RPMI8226 (cell line): ENCODE measurements around the gene NEK5.
"Not testable (repeated sequence)": the region's sequence is repeated elsewhere in the genome, so short reads cannot be mapped to it uniquely, and the experiment has no call there.

Experiments used
- DNase-seq: peaks from one replicate; pipeline ENCODE4 v3.0.0-alpha.2; 2015

NEK5 gene

DNA sequence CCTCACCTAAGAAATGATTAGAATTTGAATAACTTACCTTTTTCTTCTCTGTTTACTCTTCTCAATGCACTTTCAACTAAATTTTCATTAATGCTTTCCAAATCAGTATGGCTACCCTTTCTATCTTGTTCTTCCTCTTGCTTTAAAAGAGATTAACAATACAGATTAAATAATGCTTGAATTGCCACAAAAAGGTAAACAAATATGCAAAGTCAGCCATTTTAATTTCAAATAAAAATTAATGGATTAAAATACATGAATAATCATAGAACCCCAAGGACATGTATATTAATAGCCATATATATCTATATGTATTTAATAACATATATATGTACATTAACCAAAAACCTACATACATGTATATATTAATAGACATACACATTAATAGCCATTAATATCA is 7.9 kb upstream of the NEK5 start:
- DNase-seq: no peak

DNA sequence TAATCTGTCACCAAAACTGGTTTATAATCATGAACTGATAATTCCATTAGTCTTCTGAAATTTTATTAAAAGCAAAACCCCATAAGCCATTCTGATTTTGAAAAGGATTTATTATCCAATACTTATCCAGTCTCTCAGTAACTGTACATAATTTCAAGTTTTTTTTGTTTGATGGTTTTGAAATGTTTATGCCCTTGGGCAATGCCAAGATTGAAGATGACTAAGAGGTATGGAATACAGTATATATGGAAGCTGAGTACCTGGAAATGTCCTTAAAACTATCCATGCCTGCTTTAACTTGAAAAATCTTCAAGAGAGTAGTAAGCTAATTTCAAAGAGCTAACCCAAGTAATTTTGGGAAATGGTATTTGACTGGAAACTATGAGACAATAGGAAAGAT is 1.8 kb upstream of the NEK5 start:
- DNase-seq: no peak

DNA sequence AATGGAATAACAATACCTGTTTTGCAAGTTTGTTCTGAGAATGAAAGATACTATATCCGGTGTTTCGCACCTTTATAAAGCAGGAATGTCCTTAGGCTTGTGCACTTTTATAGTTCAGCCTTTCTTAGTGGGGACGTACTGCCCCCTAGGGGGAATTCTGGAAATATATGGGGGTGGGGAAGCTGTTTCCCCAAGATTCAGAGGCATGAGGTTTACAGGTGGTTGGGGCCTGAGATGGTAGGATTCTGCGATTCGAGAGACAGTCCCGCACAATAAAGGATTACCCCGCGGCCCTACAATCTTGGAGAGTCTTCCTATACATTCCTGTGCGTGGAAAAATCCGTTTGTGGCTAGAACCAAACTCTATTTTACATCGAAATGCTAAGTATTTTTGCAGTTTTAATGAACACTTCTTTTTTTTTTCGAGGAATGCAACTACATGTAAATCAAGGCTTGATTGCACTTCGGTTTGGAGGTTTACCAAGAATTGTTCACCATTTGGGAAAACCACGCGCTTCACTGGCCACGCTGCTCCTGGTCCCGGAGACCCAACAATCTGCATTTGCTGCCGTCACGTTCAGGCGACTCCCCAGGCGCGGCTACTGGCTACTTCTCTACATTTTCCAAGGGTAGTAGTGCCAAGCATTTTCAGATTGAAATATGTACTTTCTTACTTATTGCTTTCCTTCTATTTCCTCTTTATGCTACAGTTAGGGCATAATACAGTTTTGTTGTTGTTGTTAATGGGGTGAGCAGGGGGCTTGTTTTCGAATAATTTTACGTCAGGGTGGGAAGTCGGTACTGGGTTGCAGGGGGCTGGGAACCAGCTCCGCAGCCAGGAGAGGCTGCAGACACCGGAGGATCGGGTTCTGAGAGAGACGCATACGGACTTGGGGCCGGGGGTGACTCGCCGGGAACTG is 830 bp downstream of the NEK5 start:
- peak; percentile 61 for DNase-seq

DNA sequence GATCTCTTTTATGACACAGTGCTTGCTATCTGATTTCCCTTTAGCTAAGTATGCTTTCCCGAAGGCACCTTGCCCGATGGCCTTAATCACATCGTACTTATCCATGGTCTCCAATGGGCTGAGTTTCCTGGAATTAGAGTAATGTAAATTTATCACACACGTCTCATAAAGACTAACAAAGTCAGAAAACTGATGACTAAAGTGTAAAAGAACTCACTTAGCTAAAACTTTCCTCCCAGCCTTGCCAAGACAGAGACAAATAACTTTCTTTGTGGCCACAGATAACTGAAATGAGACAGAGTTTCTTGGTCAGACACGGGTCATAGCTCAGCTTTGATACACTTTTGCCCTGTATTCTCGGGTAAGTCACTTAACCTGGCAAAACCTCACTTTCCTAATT is 1.5 kb downstream of the NEK5 start:
- no peak for DNase-seq

DNA sequence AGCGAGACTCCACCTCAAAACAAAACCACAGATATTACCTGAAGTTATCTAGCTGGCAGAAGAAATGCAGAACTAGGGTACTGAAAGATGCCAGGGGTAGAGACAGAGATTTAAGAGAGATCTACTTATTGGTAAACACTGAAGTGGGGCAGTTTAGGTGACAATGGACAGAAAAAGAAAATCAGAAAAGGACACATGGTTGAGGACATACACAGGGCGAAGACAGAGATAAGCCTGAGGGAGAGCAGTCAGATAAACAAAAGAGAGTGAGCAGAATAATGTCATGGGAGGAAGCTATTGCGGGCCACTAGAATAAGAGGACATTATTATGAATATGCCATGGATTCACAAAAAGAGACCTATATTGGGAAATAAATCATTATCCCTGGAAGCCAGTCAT is 3.3 kb downstream of the NEK5 start:
- no peak for DNase-seq

DNA sequence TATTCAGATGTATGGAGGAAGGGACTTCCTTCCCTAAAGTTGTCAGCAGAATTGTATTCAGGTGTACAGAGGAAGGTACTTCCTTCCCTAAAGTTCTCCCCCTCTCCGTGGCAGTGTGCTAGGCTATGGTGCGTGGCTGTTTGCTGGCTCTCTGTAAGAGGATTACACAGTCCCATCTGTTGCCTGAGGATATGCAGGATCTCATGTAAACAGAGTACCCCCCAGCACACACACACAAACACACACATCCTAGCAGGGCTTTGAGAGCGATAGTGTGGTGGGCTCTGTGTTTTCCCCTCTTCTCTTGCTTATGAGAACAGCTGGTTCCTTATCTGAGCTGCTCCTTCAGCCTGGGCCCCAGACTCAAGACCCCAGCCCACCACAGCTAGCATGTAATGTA is 10.3 kb downstream of the NEK5 start:
- DNase-seq: no peak

DNA sequence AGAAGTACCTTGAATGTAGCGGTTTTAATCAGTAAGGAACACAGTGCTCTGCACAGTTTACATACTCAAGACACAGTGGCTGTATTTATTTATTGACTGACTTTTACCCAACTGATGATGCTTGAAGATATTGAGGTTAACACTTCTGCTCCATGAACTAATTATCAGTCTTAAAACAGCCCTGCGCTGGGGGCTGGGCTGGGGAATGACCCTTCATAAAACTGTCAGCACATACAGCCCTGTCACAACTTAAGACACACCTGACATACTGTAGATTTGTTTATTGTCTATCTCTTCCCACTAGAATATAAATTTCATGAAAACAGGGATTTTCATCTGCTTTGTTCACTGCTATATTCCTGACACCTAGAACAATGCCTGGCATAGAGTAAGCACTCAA is 10.8 kb downstream of the NEK5 start:
- DNase-seq: no peak

DNA sequence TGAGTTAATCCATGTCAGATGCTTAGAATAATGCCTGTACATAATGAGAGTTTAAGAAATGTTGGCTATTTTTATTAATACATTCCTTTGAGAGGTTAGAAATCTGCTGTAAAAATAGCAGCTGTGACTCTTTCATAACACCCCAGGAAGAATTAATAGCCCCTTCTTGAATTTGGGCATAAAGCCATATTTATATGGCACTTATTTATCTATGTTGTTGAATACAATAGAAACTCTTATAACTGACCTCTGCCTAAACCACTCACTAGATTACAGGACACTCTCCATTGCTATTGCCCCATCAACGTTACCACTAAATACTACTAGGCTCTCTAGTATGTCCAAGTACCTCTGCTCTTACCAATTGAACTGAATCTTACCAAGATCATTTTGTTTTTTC is 16.3 kb downstream of the NEK5 start:
- no peak for DNase-seq

DNA sequence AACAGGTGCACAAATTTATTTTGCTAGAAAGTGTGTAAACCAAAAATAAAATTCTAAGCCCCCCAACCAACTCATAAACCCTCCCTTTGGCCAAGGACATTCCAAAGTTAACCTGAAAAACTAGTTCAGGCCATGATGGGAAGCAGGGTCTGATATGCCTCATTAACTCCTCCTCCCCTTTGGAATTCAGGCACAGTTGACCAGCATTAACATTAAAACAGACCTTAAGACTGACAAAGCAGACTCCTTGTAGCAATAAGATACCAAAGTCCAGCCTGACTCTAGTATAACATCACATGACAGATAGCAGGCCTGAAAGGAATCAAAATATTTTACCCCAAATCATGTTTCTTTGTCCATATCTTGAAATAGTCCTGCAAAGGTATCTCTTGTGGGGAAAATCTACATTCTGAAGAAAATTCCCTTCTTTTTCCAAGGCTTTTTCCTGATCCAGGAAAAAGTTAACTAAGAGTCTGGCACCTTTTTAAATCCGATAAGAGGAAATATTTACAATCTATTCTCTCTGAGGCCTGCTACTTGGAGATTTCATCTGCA is 19.7 kb downstream of the NEK5 start:
- no peak for DNase-seq

DNA sequence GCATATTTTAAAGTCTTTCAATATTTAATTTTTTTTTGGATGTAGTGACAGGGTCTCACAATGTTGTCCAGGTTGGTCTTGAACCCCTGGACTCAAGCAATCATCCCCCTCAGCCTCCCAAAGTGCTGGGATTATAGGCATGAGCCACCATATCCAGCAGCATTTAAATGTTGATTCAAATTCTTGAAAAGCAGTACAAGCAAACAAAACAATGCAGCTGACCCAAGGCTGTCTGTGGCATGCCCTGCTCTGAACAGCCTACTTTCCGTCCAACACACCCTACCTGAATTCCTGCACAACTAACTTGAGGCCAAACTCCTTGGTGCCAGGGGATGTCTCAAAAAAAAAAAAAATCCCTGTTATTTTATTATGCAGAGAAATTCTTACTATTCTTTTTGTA is 23.0 kb downstream of the NEK5 start:
- DNase-seq: no peak

DNA sequence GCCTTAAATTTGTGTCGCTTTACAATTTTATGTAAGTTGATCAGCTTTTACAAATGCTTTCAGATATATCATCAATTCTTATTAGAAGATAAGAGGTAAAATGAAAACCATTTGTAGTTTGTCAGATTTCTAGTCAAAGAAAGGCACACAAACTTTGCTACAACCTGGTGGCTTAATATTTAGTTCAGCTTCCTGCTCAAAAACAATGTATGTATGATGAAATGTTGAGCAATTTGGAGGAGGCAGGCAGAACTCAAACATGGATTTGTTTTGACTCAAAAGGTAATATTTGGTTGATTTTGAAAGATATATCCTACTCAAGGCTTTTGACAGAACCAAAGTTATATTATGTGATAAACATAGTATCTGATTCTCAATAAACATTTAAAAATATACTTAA is 24.2 kb downstream of the NEK5 start:
- no peak for DNase-seq

DNA sequence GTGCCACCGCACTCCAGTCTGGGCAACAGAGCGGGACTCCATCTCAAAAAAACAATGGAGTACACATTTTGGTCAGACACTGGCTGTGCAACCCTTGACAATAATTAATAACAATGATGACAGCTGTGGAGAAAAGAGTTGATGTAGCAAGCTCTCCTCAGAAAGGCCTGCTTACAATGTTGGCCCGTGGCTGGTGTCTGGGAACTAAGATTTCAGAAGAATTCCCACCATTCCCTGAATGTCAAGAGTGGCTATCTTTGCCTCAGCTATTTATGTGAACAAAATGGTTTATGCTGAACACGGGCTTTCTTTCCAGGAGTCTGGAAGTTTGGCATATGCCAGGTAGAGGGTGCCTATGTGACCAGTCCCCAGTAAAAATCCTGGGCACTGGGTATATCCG is 25.5 kb downstream of the NEK5 start:
- no peak for DNase-seq

DNA sequence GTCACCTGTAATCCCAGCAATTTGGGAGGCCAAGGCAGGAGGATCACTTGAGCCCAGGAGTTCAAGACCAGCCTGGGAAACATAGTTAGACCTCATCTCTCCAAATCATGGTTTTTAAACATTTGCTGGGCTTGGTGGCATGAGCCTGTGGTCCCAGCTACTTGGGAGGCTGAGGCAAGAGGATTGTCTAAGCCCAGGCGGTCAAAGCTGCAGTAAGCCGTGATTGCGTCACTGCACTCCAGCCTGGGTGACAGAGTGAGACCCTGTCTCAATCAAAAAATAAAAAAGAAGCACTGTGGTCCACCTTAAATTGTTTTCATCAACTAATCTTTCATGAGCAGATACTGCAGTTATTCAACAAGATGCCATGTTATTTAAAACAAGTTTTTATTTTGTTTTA is 26.4 kb downstream of the NEK5 start:
- not testable (repeated sequence) for DNase-seq

DNA sequence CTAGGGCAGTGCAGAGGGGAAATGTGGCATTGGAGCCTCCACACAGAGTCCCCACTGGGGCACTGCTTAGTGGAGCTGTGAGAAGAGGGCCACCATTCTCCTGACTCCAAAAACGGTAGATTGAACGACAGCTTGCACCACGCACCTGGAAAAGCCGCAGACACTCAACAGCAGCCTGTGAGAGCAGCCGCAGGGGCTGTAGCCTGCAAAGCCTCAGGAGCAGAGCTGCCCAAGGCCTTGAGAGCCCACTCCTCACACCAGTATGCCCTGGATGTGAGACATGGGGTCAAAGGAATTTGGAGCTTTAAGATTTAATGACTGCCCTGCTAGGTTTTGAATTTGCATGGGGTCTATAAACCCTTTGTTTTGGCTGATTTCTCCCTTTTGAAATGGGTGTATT is 31.7 kb downstream of the NEK5 start:
- DNase-seq: no peak

DNA sequence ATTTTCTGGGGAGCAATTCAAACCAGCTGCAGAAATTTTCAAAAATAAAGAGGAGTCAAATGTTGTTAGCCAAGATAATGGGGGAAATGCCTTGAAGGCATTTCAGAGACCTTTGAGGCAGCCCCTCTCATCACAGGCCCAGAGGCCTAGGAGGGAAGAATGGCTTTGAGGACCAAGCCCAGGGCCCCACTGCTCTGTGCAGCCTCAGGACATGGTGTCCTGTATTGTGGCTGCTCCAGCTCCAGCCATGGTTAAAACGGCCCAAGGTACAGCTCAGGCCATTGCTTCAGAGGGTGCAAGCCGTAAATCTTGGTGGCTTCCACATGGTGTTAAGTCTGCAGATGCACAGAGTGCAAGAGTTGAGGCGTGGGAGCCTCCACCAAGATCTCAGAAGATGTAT is 32.1 kb downstream of the NEK5 start:
- no peak for DNase-seq

DNA sequence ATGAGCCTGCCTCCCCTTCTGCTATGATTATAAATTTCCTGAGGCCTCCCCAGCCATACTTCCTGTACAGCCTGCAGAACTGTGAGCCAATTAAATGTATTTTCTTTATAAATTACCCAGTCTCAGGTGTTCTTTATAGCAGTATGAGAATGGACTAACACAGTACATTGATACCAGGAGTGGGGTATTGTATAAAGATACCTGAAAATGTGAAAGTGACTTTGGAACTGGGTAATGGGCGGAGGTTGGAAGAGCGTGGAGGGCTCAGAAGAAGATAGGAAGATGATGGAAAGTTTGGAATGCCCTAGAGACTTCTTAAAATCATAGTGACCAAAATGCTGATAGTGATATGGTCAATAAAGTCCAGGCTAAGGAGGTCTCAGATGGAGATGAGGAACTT is 32.8 kb downstream of the NEK5 start:
- DNase-seq: no peak

DNA sequence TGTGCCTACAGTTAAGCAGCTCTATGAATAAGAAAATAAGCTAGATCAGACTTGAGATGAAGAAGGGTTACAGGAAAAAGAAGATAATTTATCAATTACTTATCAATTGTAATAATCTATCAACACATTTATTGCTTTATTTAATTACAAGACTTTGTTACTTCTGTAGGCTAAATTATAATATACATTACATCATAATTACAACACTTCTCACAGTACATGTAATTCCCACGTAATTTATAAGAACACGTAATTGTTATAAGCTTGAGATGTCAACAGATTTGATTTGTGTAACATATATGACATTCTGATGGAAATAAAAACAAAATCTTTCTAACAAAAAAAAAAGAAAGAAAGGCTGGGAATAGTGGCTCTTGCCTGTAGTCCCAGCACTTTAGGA is 36.8 kb downstream of the NEK5 start:
- DNase-seq: no peak

DNA sequence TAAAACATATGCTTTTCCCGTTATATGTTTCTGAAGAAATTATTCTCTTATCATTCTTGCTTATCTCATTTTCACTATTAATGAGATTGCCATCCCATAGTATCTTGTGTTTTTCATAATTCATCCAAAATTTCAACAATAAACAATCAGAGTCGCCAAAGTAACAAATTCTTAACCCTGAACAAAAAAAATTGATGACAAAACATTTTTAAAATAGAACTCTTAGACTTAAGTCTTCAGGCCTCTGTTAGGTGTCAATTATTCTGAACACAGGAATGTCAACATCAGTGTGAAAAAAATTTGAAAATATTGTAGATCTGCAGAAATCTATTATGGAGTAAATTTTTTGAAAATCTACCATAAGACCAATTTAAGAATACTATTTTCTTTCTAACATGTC is 37.4 kb downstream of the NEK5 start:
- no peak for DNase-seq

DNA sequence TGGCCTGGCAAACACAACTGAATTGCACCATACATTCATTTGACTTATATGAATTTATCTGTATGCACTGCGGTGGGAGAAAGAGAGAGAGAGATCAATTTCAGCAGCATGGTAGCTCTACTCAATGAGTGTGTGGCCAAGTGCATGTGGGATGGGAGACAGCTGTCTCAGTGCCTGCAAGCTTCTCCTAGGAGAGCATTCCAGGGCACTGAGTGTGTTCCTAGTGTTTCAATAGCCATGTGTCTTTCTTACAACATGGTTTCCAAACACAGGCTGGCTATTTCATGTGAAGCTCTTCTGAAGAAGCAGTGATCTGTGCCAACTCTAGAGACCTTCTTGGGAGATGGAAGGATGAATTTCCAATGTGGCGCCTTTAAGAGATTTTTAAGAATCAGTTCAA is 43.5 kb downstream of the NEK5 start:
- DNase-seq: no peak

DNA sequence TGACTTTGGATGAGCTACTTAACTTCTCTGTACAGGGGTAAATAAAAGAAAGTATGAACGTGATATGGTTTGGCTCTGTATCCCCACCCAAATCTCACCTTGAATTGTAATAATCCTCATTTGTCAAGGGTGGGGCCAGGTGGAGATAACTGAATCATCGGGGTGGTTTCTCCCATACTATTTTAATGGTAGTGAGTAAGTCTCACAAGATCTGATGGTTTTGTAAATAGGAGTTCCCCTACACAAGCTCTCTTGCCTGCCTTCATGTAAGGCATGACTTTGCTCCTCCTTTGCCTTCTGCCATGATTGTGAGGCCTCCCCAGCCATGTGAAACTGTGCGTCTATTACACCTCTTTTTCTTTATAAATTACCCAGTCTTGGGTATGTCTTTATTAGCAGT is 43.9 kb downstream of the NEK5 start:
- not testable (repeated sequence) for DNase-seq

DNA sequence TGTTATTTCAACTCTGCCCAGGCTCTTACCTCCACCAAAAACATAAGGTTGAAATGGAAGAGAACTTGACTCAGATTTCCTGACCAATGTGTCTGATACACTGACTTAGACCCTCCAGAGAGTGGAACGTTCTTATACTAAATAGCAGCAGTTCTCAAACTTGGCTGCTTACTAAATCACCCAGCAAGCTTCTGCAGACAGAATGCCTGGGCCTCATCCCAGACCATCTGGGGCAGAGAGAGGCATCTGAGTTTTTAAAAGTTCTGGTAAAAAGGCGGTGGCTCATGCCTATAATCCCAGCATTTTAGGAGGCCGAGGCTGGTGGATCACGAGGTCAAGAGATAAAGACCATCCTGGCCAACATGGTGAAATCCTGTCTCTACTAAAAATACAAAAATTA is 46.3 kb downstream of the NEK5 start:
- DNase-seq: no peak

DNA sequence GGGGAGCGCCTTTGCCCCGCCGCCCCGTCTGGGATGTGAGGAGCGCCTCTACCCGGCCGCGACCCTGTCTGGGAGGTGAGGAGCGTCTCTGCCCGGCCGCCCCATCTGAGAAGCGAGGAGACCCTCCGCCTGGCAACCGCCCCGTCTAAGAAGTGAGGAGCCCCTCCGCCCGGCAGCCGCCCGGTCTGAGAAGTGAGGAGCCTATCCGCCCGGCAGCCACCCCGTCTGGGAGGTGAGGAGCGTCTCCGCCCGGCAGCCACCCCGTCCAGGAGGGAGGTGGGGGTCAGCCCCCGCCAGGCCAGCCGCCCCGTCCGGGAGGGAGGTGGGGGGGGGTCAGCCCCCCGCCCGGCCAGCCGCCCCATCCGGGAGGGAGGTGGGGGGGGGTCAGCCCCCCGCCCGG is 49.0 kb downstream of the NEK5 start:
- DNase-seq: not testable (repeated sequence)

DNA sequence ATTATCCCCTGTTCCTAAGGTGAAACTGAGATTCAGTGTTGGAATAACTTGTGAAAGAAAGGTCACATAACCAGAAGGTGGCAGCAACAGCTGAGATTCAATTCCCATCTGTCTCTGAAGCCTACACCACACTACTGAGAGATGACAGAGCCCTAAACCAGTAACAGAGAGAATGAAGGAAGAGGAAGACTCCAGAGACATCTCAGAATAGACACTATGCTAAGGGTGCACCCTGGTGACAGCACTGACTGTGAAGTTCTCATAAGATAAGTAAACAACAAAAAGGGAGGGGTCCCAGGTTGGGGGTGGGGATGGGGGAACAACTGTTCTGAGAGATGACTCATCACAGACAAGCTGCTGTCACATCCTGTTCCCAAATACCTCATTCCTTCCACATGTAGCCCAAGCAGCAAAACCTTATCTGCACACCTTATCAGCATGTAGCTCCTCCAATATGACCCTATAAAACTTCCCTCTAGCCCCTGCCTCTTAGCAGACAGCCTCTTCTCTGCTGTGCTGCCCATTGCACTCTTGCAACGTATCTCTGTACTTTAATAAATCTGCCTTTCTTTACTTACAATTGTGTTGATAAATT is 57.8 kb downstream of the NEK5 start:
- no peak for DNase-seq

DNA sequence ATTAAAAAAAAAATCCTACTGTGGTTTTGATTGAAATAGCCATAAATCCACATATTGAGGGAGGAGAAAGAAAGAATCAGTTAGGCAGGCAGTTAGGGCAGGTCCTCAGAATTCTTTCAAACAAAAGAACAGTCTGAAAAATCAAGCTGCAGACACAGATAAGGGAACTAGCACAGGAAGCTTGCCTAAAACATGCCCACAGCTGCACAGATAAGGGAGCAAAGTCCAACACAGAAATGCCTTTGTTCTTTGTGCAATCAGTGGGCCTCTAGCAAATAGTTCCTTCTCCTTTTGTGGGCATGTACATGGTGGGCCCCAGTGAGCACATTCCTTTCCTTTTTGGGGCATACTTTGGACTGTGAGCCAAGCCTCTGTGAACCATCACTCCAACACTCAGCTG is 61.6 kb downstream of the NEK5 start:
- DNase-seq: no peak

DNA sequence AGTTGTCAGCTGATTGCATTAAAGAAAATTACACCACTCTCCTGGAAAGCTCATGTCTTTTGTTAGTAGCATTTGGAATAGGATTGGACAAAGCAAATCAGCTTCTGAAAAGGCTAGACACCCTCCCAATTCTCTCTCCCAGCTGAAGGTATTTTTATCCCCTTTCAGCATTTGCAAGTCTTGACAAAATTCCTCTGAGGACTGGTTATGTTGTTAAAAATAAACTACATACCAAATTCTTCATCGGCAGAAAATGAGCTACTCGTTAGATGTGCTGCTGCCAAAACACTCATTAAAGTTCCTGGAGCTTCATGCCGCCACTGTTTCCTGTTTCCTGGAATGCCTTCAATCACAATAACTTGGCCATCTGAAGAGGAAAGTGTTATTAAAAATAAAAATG is 67.3 kb downstream of the NEK5 start:
- DNase-seq: no peak
